ENCODE results near the gene TMEM236. TPM values are rescaled to one million over a fixed set of nuclear protein-coding genes. Genes with fewer than 3 reads are reported as not detected.
"Not testable (repeated sequence)": the region's sequence is repeated elsewhere in the genome, so short reads cannot be mapped to it uniquely, and the experiment has no call there.

The TMEM236 gene
- total RNA-seq, 2 experiments from 2014 or later, result not detected

- no TSS peak for BruUV-seq (replicated peaks)
- ChIA-PET POLR2A (interaction anchor here (0.5 kb wide), 1 partner anchor 261 kb away, joined by 3 read pairs; no protein-coding TSS in a partner anchor), CTCF (ENCODE audit: unreplicated experiment) (no interaction called here)
- Histone ChIP-seq H3K4me1 (ENCODE audit: insufficient read depth, low read length, poor library complexity, severe bottlenecking) (no peaks in the 10 kb centered on the region), H3K9me2 (ENCODE audit: insufficient read depth, low read length) (no peaks in the 10 kb centered on the region), H2AFZ (ENCODE audit: low read length) (no peak overlapping the region), H3K9me3 (ENCODE audit: low read length) (no peaks in the 10 kb centered on the region), H3K4me3 (ENCODE audit: low read depth, low read length, poor library complexity, severe bottlenecking) (no peak overlapping the region), H4K20me1 (ENCODE audit: insufficient read depth, low read length) (no peaks in the 10 kb centered on the region), H3K79me2 (ENCODE audit: insufficient read depth, low read depth, low read length) (no peaks in the 10 kb centered on the region), H3K27ac (ENCODE audit: low read depth, low read length, poor library complexity, severe bottlenecking) (no peak overlapping the region), H3K36me3 (ENCODE audit: insufficient read depth, low read length) (peaks cover 48% of the 10 kb centered on the region), H3K4me2 (ENCODE audit: low read length) (no peak overlapping the region)
- intact Hi-C loops (cut with micrococcal nuclease; ENCODE audit: unreplicated experiment), result no loop called here
- DNase-seq (ENCODE audit: low spot score), result no peak
- TF ChIP-seq EZH2phosphoT487 (IDR thresholded peaks at IDR 0.05; ENCODE audit: borderline replicate concordance, low read depth, low read length), result no peak
- TF ChIP-seq CTCF (conservative IDR thresholded peaks at IDR 0.05; ENCODE audit: low read length), result no peak
These were observed 38.2 kb upstream of the TMEM236 start for GRCh38 chr10:17713758-17714157.

- H3K36me3 ChIP-seq (ENCODE audit: insufficient read depth, low read length), result peaks cover 33% of the 10 kb centered on the region
- no peaks in the 10 kb centered on the region for H3K79me2 ChIP-seq (ENCODE audit: insufficient read depth, low read depth, low read length)
- no peaks in the 10 kb centered on the region for H3K4me1 ChIP-seq (ENCODE audit: insufficient read depth, low read length, poor library complexity, severe bottlenecking)
- H3K9me3 ChIP-seq (ENCODE audit: low read length), result no peaks in the 10 kb centered on the region
- no peak overlapping the region for H3K4me3 ChIP-seq (ENCODE audit: low read depth, low read length, poor library complexity, severe bottlenecking)
- H3K4me2 ChIP-seq (ENCODE audit: low read length), result no peak overlapping the region
- POLR2A ChIA-PET, result interaction anchor here (1.8 kb wide), 1 partner anchor 11 kb away, joined by 5 read pairs; no protein-coding TSS in a partner anchor
- H2AFZ ChIP-seq (ENCODE audit: low read length), result no peak overlapping the region
- CTCF ChIA-PET (ENCODE audit: unreplicated experiment), result no interaction called here
- BruUV-seq (replicated peaks), result no TSS peak
- H3K27ac ChIP-seq (ENCODE audit: low read depth, low read length, poor library complexity, severe bottlenecking), result no peak overlapping the region
- intact Hi-C loops (cut with micrococcal nuclease; ENCODE audit: unreplicated experiment), result no loop called here
- no peaks in the 10 kb centered on the region for H3K9me2 ChIP-seq (ENCODE audit: insufficient read depth, low read length)
- H4K20me1 ChIP-seq (ENCODE audit: insufficient read depth, low read length), result no peaks in the 10 kb centered on the region
- DNase-seq (ENCODE audit: low spot score), result no peak
- no peak for TF ChIP-seq CTCF (conservative IDR thresholded peaks at IDR 0.05; ENCODE audit: low read length)
- TF ChIP-seq EZH2phosphoT487 (IDR thresholded peaks at IDR 0.05; ENCODE audit: borderline replicate concordance, low read depth, low read length), result no peak
These were observed 35.8 kb upstream of the TMEM236 start for GRCh38 chr10:17716161-17716560.

- CTCF ChIA-PET (ENCODE audit: unreplicated experiment); H3K27ac ChIP-seq (ENCODE audit: low read depth, low read length, poor library complexity, severe bottlenecking); intact Hi-C loops (cut with micrococcal nuclease; ENCODE audit: unreplicated experiment); H3K4me2 ChIP-seq (ENCODE audit: low read length); BruUV-seq (replicated peaks); DNase-seq (ENCODE audit: low spot score); H3K79me2 ChIP-seq (ENCODE audit: insufficient read depth, low read depth, low read length); H2AFZ ChIP-seq (ENCODE audit: low read length); H3K4me3 ChIP-seq (ENCODE audit: low read depth, low read length, poor library complexity, severe bottlenecking); H3K36me3 ChIP-seq (ENCODE audit: insufficient read depth, low read length); H3K4me1 ChIP-seq (ENCODE audit: insufficient read depth, low read length, poor library complexity, severe bottlenecking); H3K9me2 ChIP-seq (ENCODE audit: insufficient read depth, low read length); H3K9me3 ChIP-seq (ENCODE audit: low read length); POLR2A ChIA-PET; H4K20me1 ChIP-seq (ENCODE audit: insufficient read depth, low read length): not testable (repeated sequence)
These were observed 29.5 kb upstream of the TMEM236 start for GRCh38 chr10:17722317-17723014.

Measured in OCI-LY7 (cell line).